CD4-positive, alpha-beta T cell (primary cell): Measurements from ENCODE around the gene ZNF396. TPM values are rescaled to one million over a fixed set of nuclear protein-coding genes. Genes with fewer than 3 reads are reported as not detected.

Experiments used
- ATAC-seq: fragments of 200-7000 bp; cut with Tn5 transposase; one replicate; pipeline ENCODE4 v1.10.0; 2022; ENCODE audit warnings: mild to moderate bottlenecking; ENCODE audit not compliant: poor library complexity
- CTCF ChIA-PET: fragments of 350-600 bp; sonication (Branson Sonifier 250); formaldehyde crosslinking; loops from one replicate; lab custom pipeline; 2021; ENCODE audit warnings: antibody characterized with exemption, inconsistent platforms; lab: Charles Lee
- POLR2A ChIA-PET: fragments of 350-600 bp; sonication (Branson Sonifier 250); formaldehyde crosslinking; loops from one replicate; lab custom pipeline; 2021; ENCODE audit warnings: antibody characterized with exemption, inconsistent platforms; lab: Charles Lee
- DNase-seq, 14 experiments: peaks; one replicate each; pipeline ENCODE4 v3.0.0-alpha.2; 2013 to 2020; ENCODE audit warnings: mixed read lengths in 2 of 14
- H3K27ac ChIP-seq, 2 donors: one replicate each; pipeline versions ENCODE4 v1.5.1 to v1.7.0; 2013; ENCODE audit warnings: low read length in 2 of 2, low read depth in 1 of 2, mild to moderate bottlenecking in 1 of 2
- H3K27me3 ChIP-seq, 2 experiments: 1 replicate in 1 of 2; 2 replicates in 1 of 2; pipeline versions ENCODE4 v1.6.1 to v1.7.0; 2013; ENCODE audit warnings: low read length in 2 of 2, control low read depth in 1 of 2, mild to moderate bottlenecking in 1 of 2, moderate library complexity in 1 of 2; ENCODE audit not compliant: insufficient read depth in 2 of 2, control insufficient read depth in 1 of 2
- H3K36me3 ChIP-seq: one replicate; pipeline ENCODE4 v1.6.1; 2013; ENCODE audit warnings: low read length, control low read depth; ENCODE audit not compliant: insufficient read depth
- H3K4me1 ChIP-seq: one replicate; pipeline ENCODE4 v1.6.1; 2013; ENCODE audit warnings: low read length, control low read depth; ENCODE audit not compliant: insufficient read depth
- H3K4me3 ChIP-seq: one replicate; pipeline ENCODE4 v1.5.1; 2013; ENCODE audit warnings: mild to moderate bottlenecking, low read length, moderate library complexity
- H3K9me3 ChIP-seq, 2 experiments: 1 replicate in 1 of 2; 2 replicates in 1 of 2; pipeline versions ENCODE4 v1.6.1 to v1.7.0; 2013; ENCODE audit warnings: low read length in 2 of 2, mild to moderate bottlenecking in 2 of 2, control low read depth in 1 of 2, moderate library complexity in 1 of 2; ENCODE audit not compliant: control insufficient read depth in 1 of 2, insufficient read depth in 1 of 2
- H3K27ac Mint-ChIP-seq: one replicate; pipeline ENCODE4 v1.8.0; 2020; ENCODE audit warnings: mixed read lengths
- H3K27me3 Mint-ChIP-seq: one replicate; pipeline ENCODE4 v1.8.0; 2021; ENCODE audit warnings: mixed read lengths
- H3K36me3 Mint-ChIP-seq: one replicate; pipeline ENCODE4 v1.8.0; 2021; ENCODE audit warnings: low read depth, mixed read lengths
- H3K4me1 Mint-ChIP-seq: one replicate; pipeline ENCODE4 v1.8.0; 2021; ENCODE audit warnings: low read depth, mixed read lengths
- H3K4me3 Mint-ChIP-seq: one replicate; pipeline ENCODE4 v1.8.0; 2020; ENCODE audit warnings: mild to moderate bottlenecking, mixed read lengths
- H3K9me3 Mint-ChIP-seq: one replicate; pipeline ENCODE4 v1.8.0; 2020; ENCODE audit warnings: mixed read lengths
- CTCF ChIP-seq: fragments of 200-600 bp; IDR thresholded peaks from one replicate; pipeline ENCODE4 v1.8.0; 2022; ENCODE audit warnings: antibody characterized with exemption, mild to moderate bottlenecking
- intact Hi-C, 2 experiments: fragments of 100-400 bp; cut with DNase I in 1 of 2; cut with micrococcal nuclease in 1 of 2; formaldehyde crosslinking; loops; one replicate each; pipeline versions ENCODE4 v1.15.1 to v1.9.0; 2023 to 2025; cut with DNase I, micrococcal nuclease
- total RNA-seq, 174 experiments: library from RNA in 2 of 174; stranded (reverse) in 2 of 174; gene quantifications; one replicate each; pipeline ENCODE4 v1.2.3 and lab custom pipeline; 2021 to 2026

The ZNF396 gene
- total RNA-seq, 2 experiments from 2014 or later = 0.25 to 0.28 TPM

DNA sequence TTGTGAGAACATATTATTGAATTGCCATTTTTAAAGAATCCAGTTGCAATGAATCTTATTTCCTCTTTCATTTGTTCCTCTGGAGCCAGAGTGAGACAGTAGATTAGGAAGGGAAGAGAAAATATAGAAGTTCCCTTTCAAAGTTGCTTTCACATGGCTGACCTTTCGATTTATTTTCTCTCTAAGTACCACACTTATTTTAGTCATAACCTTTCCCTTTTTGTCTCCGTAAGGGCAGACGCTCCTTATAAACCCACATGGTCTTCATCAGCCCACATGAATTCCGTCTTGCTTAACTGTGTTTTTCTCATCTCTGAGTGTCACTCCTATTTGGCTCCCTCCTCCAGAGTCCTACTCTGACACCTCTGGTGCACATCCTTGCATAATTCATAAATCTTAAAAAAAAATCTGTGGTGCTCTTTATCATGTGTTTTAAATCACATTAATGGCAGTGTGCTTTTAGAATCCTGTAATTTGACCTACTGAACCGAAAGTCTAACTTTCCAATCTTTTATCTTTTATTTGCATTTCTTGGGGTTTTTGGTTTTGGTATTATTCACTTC, 38.5 kb upstream of the ZNF396 start:
- Histone ChIP-seq H3K9me3 (peaks cover 0 to 6% of the 10 kb centered on the region in 2 experiments), H3K36me3 (no peaks in the 10 kb centered on the region), H3K4me3 (no peak overlapping the region), H3K27ac (no peak overlapping the region), H3K4me1 (peaks cover 6% of the 10 kb centered on the region), H3K27me3 (no peaks in the 10 kb centered on the region)
- Mint-ChIP-seq H3K4me3 (no peak overlapping the region), H3K4me1 (peaks cover 34% of the 10 kb centered on the region), H3K9me3 (peaks cover 7% of the 10 kb centered on the region), H3K36me3 (no peaks in the 10 kb centered on the region), H3K27ac (no peak overlapping the region), H3K27me3 (no peaks in the 10 kb centered on the region)
- ATAC-seq = peak; percentile 24
- TF ChIP-seq CTCF = no peak
- intact Hi-C loops = no loop called here
- ChIA-PET POLR2A (no interaction called here), CTCF (no interaction called here)
- DNase-seq = peak in 1 of 14 experiments; percentile 1

DNA sequence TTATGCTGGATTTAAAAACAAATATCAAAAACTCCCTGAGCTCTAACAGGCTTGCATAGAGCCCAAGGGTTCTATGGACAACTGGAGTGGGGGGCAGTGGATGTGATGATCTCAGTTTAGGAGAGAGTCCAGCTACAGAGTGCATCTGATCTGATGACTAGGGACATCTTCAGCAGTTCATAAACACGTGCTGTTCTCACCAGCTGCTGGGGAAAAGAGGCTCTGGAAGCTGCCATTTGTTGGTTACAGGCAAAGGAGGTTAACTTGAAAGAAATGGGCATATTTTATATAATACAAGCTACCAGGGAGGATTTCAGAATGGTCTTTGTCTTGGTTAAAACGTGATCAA, 36.0 kb upstream of the ZNF396 start:
- ATAC-seq (no peak), DNase-seq (no peak)
- Mint-ChIP-seq H3K36me3 (no peaks in the 10 kb centered on the region), H3K27ac (peak overlapping the region; percentile 54), H3K9me3 (peaks cover 4% of the 10 kb centered on the region), H3K27me3 (no peaks in the 10 kb centered on the region), H3K4me3 (no peak overlapping the region), H3K4me1 (peaks cover 43% of the 10 kb centered on the region)
- Histone ChIP-seq H3K9me3 (peaks cover 0 to 6% of the 10 kb centered on the region in 2 experiments), H3K27ac (no peak overlapping the region), H3K36me3 (no peaks in the 10 kb centered on the region), H3K4me3 (no peak overlapping the region), H3K27me3 (no peaks in the 10 kb centered on the region), H3K4me1 (peaks cover 6% of the 10 kb centered on the region)
- POLR2A ChIA-PET = interaction anchor here (1.3 kb wide), 1 partner anchor 69 kb away, joined by 3 read pairs; the partner anchor contains the start of gene ZNF24
- intact Hi-C loops = no loop called here
- CTCF ChIA-PET = no interaction called here
- TF ChIP-seq CTCF = no peak

GRCh38 chr18:35411625-35412351, 34.7 kb upstream of the ZNF396 start:
- Mint-ChIP-seq H3K4me3 (no peak overlapping the region), H3K9me3 (no peaks in the 10 kb centered on the region), H3K27me3 (no peaks in the 10 kb centered on the region), H3K27ac (peak overlapping the region; percentile 54), H3K36me3 (no peaks in the 10 kb centered on the region), H3K4me1 (peaks cover 43% of the 10 kb centered on the region)
- H3K27me3 ChIP-seq = no peaks in the 10 kb centered on the region
- POLR2A ChIA-PET = interaction anchor here (0.6 kb wide), 1 partner anchor 107 kb away, joined by 3 read pairs; no protein-coding TSS in a partner anchor
- peaks cover 6% of the 10 kb centered on the region for H3K4me1 ChIP-seq
- ATAC-seq (no peak), DNase-seq (no peak)
- H3K9me3 ChIP-seq = no peaks in the 10 kb centered on the region
- H3K27ac ChIP-seq = no peak overlapping the region
- TF ChIP-seq CTCF = no peak
- H3K36me3 ChIP-seq = no peaks in the 10 kb centered on the region
- H3K4me3 ChIP-seq = no peak overlapping the region
- intact Hi-C loops = no loop called here
- CTCF ChIA-PET = no interaction called here
